T-helper 1 cell treated with Interleukin-12 subunit alpha and Interleukin-12 subunit beta and Interleukin-4 antibody, amounts not matched to agents 30 μg/mL and 1 μg/mL, for 36 hours (primary cell): ENCODE data around the gene RNASE8.
"Not testable (repeated sequence)": the region's sequence is repeated elsewhere in the genome, so short reads cannot be mapped to it uniquely, and the experiment has no call there.

Source experiments
- H3K27ac Mint-ChIP-seq: one replicate; pipeline ENCODE4 v1.8.0; 2021; ENCODE audit warnings: mild to moderate bottlenecking, mixed read lengths
- H3K27me3 Mint-ChIP-seq: one replicate; pipeline ENCODE4 v1.8.0; 2021; ENCODE audit warnings: low read depth, mixed read lengths
- H3K36me3 Mint-ChIP-seq: one replicate; pipeline ENCODE4 v1.8.0; 2021; ENCODE audit warnings: low read depth, mixed read lengths
- H3K4me1 Mint-ChIP-seq: one replicate; pipeline ENCODE4 v1.8.0; 2021; ENCODE audit warnings: low read depth, mixed read lengths
- H3K4me3 Mint-ChIP-seq: one replicate; pipeline ENCODE4 v1.8.0; 2021; ENCODE audit warnings: mild to moderate bottlenecking, moderate library complexity, mixed read lengths
- H3K9me3 Mint-ChIP-seq: one replicate; pipeline ENCODE4 v1.8.0; 2021; ENCODE audit warnings: mixed read lengths

The RNASE8 gene

GRCh38 chr14:21057803-21058675 is at the start of gene RNASE8:
Gene RNASE8, plus strand, starts transcription at chr14:21057822. Its CDS starts 71 bp downstream, at chr14:21057893.
- H3K4me1 Mint-ChIP-seq = no peaks in the 10 kb centered on the region
- peaks cover 16% of the 10 kb centered on the region for H3K27me3 Mint-ChIP-seq
- no peak within 1 kb of the TSS for H3K4me3 Mint-ChIP-seq
- no peaks in the 10 kb centered on the region for H3K36me3 Mint-ChIP-seq
- no peaks in the 10 kb centered on the region for H3K9me3 Mint-ChIP-seq
- no peak within 1 kb of the TSS for H3K27ac Mint-ChIP-seq

- H3K4me1 Mint-ChIP-seq, H3K27ac Mint-ChIP-seq, H3K4me3 Mint-ChIP-seq, H3K36me3 Mint-ChIP-seq, H3K9me3 Mint-ChIP-seq: not testable (repeated sequence)
- peaks cover 29% of the 10 kb centered on the region for H3K27me3 Mint-ChIP-seq
Observed at GRCh38 chr14:21009721-21010120, 47.9 kb upstream of the RNASE8 start.

GRCh38 chr14:21011136-21011535 is 46.5 kb upstream of the RNASE8 start:
- Mint-ChIP-seq H3K4me3 (no peak overlapping the region), H3K36me3 (no peaks in the 10 kb centered on the region), H3K27me3 (peaks cover 30% of the 10 kb centered on the region), H3K27ac (no peak overlapping the region), H3K4me1 (peaks cover 2% of the 10 kb centered on the region), H3K9me3 (no peaks in the 10 kb centered on the region)

- H3K4me1 Mint-ChIP-seq = peaks cover 2% of the 10 kb centered on the region
- no peaks in the 10 kb centered on the region for H3K36me3 Mint-ChIP-seq
- H3K9me3 Mint-ChIP-seq = no peaks in the 10 kb centered on the region
- H3K27me3 Mint-ChIP-seq = peaks cover 30% of the 10 kb centered on the region
- H3K27ac Mint-ChIP-seq = no peak overlapping the region
- H3K4me3 Mint-ChIP-seq = no peak overlapping the region
Observed at GRCh38 chr14:21014761-21015190, 42.8 kb upstream of the RNASE8 start.

GRCh38 chr14:21015312-21015711 is 42.3 kb upstream of the RNASE8 start:
- peaks cover 30% of the 10 kb centered on the region for H3K27me3 Mint-ChIP-seq
- no peaks in the 10 kb centered on the region for H3K36me3 Mint-ChIP-seq
- H3K4me1 Mint-ChIP-seq = peaks cover 2% of the 10 kb centered on the region
- H3K27ac Mint-ChIP-seq = no peak overlapping the region
- no peak overlapping the region for H3K4me3 Mint-ChIP-seq
- no peaks in the 10 kb centered on the region for H3K9me3 Mint-ChIP-seq

GRCh38 chr14:21016413-21017190 is 41.0 kb upstream of the RNASE8 start:
- H3K4me1 Mint-ChIP-seq = peaks cover 2% of the 10 kb centered on the region
- no peaks in the 10 kb centered on the region for H3K36me3 Mint-ChIP-seq
- H3K27me3 Mint-ChIP-seq = peaks cover 27% of the 10 kb centered on the region
- H3K9me3 Mint-ChIP-seq = no peaks in the 10 kb centered on the region
- no peak overlapping the region for H3K27ac Mint-ChIP-seq
- no peak overlapping the region for H3K4me3 Mint-ChIP-seq

- H3K9me3 Mint-ChIP-seq = no peaks in the 10 kb centered on the region
- peaks cover 2% of the 10 kb centered on the region for H3K4me1 Mint-ChIP-seq
- H3K27ac Mint-ChIP-seq = no peak overlapping the region
- H3K36me3 Mint-ChIP-seq = no peaks in the 10 kb centered on the region
- H3K27me3 Mint-ChIP-seq = peaks cover 28% of the 10 kb centered on the region
- no peak overlapping the region for H3K4me3 Mint-ChIP-seq
Observed at GRCh38 chr14:21017528-21018245, 39.9 kb upstream of the RNASE8 start.

- no peaks in the 10 kb centered on the region for H3K9me3 Mint-ChIP-seq
- H3K4me3 Mint-ChIP-seq = no peak overlapping the region
- no peak overlapping the region for H3K27ac Mint-ChIP-seq
- H3K36me3 Mint-ChIP-seq = no peaks in the 10 kb centered on the region
- H3K4me1 Mint-ChIP-seq = peaks cover 2% of the 10 kb centered on the region
- peaks cover 28% of the 10 kb centered on the region for H3K27me3 Mint-ChIP-seq
Observed at GRCh38 chr14:21018286-21018685, 39.3 kb upstream of the RNASE8 start.

- Mint-ChIP-seq H3K27me3 (peaks cover 33% of the 10 kb centered on the region), H3K27ac (no peak overlapping the region), H3K9me3 (no peaks in the 10 kb centered on the region), H3K36me3 (no peaks in the 10 kb centered on the region), H3K4me3 (no peak overlapping the region), H3K4me1 (peaks cover 2% of the 10 kb centered on the region)
Observed at GRCh38 chr14:21018781-21019180, 38.8 kb upstream of the RNASE8 start.

GRCh38 chr14:21019366-21019765 is 38.3 kb upstream of the RNASE8 start:
- H3K27ac Mint-ChIP-seq = no peak overlapping the region
- H3K4me3 Mint-ChIP-seq = no peak overlapping the region
- H3K9me3 Mint-ChIP-seq = no peaks in the 10 kb centered on the region
- no peaks in the 10 kb centered on the region for H3K36me3 Mint-ChIP-seq
- peaks cover 35% of the 10 kb centered on the region for H3K27me3 Mint-ChIP-seq
- H3K4me1 Mint-ChIP-seq = peaks cover 7% of the 10 kb centered on the region

- Mint-ChIP-seq H3K4me3 (no peak overlapping the region), H3K27me3 (peaks cover 32% of the 10 kb centered on the region), H3K4me1 (peaks cover 7% of the 10 kb centered on the region), H3K27ac (no peak overlapping the region), H3K9me3 (no peaks in the 10 kb centered on the region), H3K36me3 (no peaks in the 10 kb centered on the region)
Observed at GRCh38 chr14:21020977-21021545, 36.6 kb upstream of the RNASE8 start.

GRCh38 chr14:21022686-21023085 is 34.9 kb upstream of the RNASE8 start:
- peaks cover 44% of the 10 kb centered on the region for H3K27me3 Mint-ChIP-seq
- H3K4me1 Mint-ChIP-seq = peaks cover 7% of the 10 kb centered on the region
- H3K36me3 Mint-ChIP-seq = no peaks in the 10 kb centered on the region
- H3K27ac Mint-ChIP-seq = no peak overlapping the region
- peak overlapping the region; percentile 1 for H3K4me3 Mint-ChIP-seq
- H3K9me3 Mint-ChIP-seq = no peaks in the 10 kb centered on the region

GRCh38 chr14:21023174-21023573 is 34.4 kb upstream of the RNASE8 start:
- Mint-ChIP-seq H3K36me3 (no peaks in the 10 kb centered on the region), H3K4me1 (peaks cover 7% of the 10 kb centered on the region), H3K27me3 (peaks cover 44% of the 10 kb centered on the region), H3K4me3 (no peak overlapping the region), H3K27ac (no peak overlapping the region), H3K9me3 (no peaks in the 10 kb centered on the region)
